RPMI8226 (cell line): ENCODE measurements around the gene RRP8.
A peak's percentile ranks its signal among the peaks of the same experiment; 100 is the strongest.

ENCODE experiments used
- DNase-seq: peaks from one replicate; pipeline ENCODE4 v3.0.0-alpha.2; 2015

The RRP8 gene

DNA sequence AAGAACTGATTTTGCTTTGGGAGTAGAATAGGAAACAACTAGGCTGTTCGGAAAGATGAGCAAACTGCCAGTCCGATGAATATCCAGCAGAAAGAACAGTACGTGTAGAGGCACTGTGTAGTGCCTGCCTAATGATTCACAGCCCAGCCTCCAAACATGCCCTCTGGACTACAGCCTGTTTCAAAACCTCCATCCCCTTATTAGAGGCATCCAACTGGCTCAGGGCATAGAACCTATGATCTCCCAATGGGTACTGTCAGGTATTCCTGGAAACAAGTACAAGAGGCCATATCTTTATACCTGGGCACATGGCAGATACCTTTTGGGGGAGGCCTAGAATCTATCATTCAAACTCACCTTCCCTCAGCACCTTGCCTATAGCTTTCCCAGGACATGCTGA lies 4.9 kb downstream of the RRP8 start:
- DNase-seq: no peak

DNA sequence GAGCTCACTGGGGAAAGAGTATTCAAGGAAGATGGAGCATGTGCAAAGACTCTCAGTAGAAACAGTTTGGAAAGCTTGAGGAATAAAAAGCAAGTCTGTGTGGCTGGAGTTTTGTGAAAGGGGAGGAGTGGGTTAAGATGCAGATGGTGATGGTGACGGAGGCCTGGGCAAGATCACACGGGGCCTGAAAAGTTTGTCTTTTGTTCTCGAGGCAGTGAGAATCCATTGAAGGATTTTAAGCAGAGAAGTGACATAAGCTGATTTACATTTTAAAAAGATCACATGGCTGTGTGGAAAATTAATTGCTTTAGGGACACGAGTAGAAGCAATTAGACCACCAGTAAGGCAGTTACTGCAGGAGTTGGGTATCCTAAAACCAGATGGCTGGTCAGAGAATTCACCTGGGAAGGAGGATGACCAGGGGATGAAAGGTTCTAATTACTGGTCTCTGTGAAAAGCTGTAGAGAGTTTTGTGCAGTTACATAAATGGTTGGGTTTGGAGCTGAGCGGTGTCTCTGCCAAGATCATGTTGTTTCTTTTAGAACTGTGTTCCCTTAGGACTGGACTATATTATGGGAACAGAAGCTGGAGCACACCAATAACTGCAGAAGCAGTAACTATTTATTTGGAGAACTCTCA lies 7.1 kb downstream of the RRP8 start:
- DNase-seq: no peak

DNA sequence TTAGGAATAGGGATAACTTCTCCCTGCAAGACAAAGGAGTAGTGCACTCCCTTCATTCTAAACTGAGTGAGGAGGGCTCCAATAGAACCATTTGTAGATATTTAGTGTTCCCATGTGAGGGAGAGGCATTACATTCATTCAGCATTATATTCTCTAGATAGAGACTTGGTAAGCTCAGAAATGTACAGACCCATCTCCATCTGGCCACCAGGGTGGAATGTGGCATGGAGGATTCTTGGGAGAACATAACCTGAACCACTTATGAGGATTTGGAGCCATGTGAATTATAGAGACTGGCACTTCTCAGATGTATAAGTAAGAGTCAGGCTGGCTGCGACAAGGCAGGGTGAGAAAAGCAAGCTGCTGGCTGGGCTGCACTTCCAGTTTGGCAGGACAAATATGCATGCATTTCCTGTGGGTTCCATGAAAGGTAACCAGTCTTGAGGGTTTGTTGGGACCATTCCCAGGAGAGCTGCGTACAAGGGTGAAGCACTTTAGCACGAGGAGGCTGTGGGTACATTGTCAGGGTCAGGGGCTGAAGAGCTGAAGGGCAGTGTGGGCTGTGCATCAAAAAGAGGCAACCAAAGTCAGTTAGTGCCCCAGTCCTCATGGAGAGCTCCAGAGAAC lies 9.2 kb downstream of the RRP8 start:
- no peak for DNase-seq

DNA sequence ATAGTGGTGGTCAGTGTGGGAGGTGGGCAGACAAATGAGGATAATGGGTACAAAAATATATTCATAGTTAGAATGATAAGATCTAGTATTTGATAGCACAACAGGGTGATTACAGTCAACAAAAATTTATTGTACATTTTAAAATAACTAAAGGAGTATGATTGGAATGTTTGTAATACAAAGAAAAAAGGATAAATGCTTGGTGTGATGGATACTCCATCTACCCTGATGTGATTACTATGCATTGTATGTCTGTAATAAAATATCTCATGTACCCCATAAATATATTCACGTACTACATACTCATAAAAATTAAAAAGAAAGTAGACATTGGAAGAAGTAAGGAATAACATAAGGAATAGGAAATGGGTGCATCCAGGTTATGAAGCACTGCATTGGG lies 15.4 kb downstream of the RRP8 start:
- no peak for DNase-seq

DNA sequence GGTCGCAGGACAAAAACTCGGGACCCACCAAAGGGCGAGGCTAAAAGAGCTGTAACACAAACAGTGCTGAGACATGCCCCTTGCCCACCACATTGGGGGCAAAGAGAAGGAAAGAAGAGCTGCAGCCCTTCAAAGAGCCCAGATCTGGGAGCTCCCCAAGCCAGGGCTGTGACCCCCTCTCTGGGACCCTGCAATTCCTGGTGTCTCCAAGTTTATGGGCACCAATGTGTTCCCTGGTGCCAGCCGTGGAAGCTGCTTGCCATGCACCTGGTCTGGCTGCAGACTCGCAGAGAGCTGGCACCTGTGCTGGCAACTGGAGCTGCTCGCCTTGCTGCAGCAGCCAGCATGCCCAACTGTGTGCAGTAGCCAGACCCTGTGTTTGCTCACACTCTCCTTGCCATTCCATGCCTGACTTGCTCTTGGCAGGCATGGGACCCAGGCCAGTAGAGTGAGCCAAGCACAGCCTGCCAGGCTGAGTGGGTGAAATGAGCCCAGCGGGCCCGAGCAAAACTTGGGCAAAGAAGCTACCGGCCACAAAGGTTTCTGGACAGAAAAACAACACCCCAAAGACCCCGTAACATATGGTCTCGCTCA lies 16.0 kb downstream of the RRP8 start:
- DNase-seq: no peak

DNA sequence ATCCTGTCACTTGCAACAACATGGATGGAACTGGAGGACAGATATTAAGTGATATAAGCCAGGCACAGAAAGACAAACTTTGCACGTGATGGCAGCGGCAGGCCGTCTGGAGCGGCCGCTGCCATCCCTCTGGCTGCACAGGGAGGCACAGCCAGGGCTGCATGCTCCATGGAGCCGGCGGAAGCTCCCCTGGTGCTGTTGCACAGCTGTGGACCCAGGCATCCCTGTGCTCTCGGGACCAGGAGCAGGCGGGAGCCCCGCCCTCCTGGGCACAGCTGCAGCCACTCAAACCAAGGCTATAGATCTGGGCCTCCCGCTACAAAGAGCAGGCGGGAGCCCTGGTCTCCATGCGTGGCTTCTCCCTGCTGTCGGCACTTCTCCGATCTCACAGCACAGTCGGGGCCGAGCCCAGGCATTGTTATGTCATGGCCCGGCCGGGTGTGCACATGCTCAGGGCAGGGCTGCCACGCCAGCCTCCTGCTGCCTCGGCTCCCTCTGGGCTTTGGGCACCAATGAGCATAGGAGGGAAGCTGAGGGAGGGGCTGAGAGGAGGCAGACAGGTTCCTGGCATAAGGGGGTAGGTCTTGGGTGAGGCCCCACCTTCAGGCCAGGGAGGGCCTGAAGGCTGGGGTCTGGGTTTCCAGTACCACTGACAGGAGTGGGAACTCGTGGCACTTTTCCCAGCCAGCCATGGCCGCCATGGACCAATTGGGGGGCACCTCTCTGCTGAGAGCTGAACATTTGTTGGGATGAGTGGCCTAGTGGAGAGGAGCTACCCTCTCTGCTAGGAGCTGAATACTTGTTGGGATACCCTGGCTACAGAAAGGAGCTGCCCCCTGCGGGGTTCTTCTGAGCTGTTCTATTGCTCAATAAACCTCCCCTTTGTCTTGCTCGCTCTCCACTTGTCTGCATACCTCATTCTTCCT lies 16.7 kb downstream of the RRP8 start:
- no peak for DNase-seq

DNA sequence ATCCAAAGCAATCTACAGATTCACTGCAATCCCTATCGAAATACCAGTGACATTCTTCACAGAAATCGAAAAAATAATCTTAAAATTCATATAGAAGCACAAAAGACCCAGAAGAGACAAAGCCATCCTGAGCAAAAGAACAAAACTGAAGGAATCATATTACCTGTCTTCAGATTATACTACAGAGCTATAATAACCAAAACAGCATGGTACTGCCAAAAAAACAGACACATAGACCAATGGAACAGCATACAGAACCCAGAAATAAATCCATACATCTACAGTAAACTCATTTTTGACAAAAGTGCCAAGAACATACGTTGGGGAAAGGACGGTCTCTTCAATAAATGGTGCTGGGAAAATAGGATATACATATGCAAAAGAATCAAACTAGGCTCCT lies 18.9 kb downstream of the RRP8 start:
- DNase-seq: no peak

DNA sequence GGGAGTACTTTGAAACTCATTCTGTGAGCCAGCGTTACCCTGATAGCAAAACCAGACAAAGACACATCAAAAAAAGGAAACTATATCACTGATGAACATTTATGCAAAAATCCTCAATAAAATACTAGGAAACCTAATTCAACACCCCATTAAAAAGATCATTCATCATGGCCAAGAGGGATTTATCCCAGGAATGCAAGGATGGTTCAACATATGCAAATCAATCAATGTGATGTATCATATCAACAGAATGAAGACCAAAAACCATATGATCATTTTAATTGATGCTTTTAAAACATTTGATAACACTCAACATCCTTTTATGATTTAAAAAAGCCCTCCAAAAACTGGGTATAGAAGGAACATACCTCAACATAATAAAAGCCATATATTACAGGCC lies 19.8 kb downstream of the RRP8 start:
- DNase-seq: no peak

DNA sequence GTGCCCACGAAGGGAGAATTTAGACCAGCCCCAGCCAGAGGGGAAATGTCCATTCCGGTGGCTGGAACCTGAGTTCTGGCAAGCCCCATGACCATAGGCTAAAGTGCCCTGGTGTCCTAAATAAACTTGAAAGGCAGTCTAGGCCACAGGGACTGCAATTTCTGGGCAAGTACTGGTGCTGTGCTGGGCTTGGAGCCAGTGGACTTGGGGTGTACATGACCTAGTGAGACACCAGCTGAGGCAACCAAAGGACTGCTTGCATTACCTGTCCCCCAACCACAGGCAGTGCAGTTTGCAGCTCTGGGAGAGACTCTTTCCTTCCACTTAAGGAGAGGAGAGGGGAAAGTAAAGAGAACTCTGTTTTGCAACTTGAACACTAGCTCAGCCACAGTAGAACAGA lies 23.7 kb downstream of the RRP8 start:
- DNase-seq: no peak

DNA sequence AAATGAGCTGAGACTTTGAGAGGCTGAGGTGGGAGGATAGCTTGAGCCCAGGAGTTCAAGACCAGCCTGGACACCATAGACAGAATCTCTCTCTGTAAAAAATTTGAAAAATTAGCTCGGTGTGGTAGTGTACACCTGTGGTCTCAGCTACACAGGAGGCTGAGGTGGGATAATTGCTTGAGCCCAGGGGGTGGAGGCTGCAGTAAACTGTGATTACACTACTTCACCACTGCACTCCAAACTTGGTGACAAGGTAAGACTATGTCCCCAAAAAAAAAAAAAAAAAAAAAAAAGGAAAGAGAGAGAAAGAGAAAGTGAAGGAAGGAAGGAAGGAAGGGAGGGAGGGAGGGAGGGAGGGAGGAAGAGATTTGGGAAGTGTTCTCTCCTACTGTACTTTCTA lies 25.3 kb downstream of the RRP8 start:
- no peak for DNase-seq

DNA sequence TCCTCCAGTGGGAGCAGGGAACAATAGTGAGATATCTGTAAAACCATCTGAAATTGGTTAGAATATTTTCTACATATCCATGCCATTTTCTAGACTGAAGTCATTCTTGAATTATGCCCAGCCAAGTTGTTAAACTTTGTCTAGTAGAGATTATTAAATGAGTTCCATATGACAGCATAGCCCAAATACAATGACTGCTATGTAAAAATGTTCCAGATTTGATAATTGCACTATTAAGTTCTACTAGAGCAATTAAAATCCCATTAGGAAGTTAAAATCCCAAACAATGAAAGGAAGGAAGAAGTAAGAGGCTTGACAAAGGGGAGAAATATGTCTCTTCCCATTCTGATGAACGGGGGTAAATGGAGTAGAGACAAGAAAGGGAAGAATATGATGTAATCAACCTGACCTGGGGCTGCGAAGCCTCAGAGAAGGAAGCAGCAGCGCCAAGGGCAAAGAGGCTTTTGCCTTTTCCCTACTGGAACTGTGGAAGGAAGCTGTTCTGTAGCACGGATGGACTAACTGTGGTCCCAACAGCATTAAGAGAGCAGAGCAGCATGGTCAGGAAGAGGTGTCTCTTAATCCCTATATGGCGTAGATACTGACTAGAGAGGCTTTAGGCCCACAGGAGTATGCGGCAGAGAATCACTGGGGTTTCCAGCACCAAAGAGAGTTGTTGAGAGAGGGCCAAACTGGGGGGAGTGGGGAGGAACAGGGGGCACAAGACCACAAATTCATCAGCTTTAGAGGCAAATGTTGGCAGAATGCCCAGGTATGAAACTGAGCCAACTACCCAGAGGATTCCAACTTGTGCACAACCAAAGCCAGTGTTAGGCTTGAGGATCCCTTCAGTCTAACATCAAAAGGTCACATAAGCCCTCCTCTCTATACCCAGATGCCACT lies 26.7 kb downstream of the RRP8 start:
- peak; percentile 37 for DNase-seq

DNA sequence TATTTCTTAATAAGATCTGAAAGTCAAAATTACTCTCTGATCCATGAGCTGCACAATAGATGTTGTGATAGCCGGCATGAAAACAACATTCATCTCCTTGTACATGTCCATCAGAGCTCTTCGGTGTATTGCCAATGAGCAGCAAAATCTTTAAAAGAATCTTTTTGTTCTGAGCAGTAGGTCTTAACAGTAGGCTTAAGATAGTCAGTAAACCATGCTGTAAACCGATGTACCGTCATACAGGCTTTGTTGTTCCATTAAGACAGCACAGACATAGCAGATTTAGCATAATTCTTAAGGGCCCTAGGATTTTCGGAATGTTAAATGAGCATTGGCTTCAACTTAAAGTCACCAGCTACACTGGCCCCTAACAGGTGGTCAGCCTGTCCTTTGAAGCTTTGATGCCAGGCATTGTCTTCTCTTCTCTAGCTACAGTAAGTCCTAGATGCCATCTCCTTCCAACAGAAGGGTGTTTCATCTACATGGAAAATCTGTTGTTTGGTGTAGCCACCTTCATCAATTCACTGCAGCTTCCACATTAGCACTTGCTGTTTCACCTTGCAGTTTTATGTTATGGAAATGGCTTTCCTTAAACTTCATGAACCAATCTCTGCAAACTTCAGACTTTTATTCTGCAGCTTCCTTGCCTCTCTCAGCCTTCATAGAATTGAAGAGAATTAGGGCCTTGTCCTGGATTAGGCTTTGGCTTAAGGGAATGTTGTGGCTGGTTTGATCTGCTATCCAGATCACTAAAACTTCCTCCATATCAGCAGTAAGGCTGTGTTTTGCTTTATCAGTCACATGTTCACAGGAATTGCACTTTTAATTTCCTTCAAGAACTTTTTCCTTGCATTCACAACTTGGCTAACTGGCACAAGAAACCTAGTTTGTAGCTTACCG lies 28.4 kb downstream of the RRP8 start:
- DNase-seq: no peak

DNA sequence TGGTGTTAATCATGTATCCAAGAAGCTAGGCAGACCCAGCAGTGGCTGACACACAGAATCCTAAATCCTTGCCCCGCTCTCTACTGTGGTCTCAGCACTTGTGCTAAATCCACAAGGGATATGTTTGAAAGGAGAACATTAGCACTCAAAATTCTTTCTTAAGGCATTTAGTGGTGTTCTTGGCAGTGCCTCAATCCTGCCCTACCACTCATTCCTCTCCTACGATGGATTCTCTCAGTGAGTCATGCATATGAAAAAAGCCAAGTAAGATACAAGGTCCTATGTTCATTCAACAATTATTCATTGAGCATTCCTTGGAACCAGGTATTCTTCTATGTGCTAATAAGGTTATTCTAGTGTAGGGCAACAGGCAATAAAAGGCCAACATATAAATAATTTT lies 31.2 kb downstream of the RRP8 start:
- DNase-seq: no peak

DNA sequence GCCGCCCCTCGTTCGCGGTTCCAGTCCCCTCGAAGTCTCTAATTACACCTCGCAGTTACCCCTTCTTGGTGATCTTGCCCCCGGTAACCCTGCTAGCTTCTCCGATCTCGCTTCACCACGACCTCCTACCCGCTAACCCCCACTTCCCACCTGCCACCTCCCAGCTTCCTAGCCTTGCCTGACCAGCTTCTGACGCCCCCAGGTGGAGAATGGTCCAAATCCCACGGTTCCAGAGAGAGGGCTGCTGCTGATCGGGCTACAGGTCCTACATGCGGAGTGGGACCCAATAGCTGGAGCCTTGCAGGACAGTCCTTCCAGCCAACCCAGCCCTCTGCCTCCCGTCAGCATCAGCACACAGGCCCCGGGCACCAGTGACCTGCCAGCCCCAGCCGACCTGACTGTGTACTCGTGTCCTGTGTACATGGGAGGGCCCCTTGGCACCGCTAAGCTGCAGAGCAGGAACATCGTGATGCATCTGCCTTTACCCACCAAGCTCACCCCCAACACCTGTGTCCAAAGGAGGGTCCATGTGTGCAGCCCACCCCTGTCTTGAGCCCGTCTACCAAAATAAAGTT lies 31.9 kb downstream of the RRP8 start:
- no peak for DNase-seq

DNA sequence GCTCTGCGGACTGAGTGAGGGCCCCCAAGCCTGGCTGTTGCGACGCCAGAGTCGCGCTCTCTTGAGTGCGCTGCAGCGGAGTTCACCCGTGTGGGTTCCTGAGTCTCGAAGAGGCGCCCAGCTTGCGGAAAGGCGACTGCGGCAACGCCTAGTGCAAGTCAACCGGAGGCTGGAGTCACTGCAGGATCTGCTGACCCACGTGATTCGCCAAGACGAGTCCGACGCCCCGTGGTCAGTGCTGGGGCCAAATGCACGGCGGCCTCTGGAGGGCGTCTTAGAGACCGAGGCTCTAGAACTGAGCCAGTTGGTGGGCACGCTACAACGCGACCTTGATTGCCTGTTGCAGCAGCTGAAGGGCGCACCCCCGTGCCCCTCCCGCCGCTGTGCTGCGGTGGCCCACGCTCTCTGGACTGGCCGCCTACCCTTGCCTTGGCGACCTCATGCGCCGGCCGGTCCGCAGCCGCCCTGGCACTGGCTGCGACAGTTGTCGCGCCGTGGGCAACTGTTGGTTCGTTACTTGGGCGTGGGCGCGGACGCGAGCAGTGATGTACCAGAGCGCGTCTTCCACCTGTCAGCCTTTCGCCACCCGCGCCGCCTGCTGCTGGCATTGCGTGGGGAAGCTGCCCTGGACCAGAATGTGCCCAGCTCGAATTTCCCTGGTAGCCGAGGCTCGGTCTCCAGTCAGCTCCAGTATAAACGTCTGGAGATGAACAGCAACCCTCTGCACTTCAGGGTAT lies 32.6 kb downstream of the RRP8 start:
- no peak for DNase-seq

DNA sequence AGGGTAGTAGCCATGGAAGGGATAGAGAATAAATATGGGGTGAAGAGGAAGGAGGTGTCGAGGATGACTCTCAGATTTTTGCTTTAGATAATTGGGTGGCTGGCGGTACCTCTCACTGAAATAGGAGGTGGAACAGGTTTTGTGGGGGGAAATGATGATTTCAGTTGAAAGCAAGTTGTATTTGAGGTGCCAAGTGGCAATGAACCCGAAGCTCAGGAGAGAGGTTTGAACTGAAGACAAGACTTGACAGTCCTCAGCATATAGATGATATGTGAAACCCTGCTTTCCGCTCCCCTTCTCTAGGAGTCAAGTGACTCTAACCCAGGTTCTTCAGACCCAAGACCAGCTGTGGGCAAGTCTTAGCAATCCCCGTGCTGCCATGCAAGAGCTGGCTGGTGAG lies 33.7 kb downstream of the RRP8 start:
- DNase-seq: no peak

DNA sequence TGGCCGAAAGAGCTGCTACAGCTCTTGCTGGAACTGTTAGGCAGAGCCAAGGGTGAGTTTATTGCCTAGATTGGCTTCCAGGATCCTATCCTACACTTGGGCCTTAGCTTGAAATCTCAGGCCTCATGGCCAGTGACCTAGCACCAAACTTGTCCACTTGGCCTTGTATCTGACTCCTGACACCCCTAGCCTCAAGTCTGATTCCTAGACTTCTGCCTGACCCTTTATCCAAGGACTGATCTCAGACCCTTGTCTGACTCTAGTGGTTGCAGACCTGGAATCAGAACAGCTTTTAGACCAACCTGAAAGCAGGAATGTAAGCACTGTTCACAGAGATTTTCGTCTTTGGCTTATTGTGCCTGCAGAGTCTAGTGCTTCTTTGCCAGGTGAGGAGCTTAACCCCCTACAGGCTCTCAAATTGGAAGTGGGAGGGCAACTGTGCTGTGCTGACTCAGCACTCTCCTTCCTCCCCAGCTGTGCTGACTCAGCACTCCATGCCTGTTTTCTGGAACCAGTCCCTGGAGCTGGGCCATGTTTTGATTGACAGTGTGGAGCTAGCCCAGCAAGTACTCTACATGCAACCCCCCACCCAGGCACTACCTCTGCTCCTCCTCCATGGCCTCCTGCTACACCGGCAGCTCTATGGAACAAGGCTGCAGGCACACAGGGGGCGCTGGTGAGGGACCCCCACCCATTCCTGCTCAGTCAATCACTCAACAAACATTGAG lies 35.1 kb downstream of the RRP8 start:
- peak; percentile 94 for DNase-seq

DNA sequence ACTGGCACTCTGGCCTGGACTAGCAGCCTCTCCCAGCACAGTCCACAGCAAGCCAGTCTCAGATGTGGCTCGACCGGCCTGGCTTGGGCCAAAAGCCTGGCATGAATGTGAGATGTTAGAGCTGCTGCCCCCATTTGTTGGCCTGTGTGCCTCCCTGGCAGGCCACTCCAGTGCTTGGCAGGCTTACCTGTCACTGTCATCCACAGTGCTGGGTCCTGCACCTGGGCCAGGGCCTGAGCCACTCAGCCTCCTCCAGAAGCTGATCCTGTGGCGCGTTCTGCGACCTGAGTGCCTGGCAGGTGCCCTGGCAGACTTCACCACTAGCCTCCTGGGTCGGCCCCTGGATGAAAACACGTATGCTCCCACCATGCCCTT lies 36.1 kb downstream of the RRP8 start:
- no peak for DNase-seq

DNA sequence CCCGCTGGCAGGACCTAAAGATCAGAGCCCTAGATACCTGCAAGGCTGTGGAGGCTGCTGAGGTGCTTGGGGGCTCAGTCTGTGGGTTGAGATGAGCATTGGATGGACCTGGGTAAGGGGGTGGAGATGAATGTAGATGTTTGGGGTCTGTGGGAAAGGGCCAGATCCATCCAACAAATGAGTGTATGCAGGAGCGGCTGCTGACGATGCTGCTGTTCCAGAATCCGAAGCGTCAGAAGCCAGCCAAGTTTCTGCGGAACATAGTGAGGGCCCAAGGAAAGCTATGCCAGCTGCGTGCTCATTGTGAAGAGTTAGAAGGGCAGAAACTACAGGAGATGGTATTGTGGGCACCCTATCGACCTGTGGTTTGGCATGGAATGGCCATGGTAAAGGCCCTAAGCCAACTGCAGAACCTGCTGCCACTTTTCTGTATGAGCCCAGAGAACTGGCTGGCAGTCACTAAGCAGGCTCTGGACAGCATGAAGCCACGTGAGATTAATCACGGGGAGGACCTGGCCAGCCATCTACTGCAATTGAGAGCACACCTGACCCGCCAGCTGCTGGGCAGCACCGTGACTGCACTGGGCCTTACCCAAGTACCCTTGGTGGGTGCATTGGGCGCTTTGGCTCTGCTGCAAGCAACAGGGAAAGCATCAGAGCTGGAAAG lies 36.6 kb downstream of the RRP8 start:
- no peak for DNase-seq
